ENCODE measurements around the gene THBS4.

GRCh38 chr5:80010754-80011392 lies 24.3 kb upstream of the THBS4 start:
- TF ChIP-seq POLR2AphosphoS5 (IDR thresholded peaks at IDR 0.05; ENCODE audit: borderline replicate concordance, low read depth, low read length) (no peak), EZH2 (IDR thresholded peaks at IDR 0.05) (no peak), FOXP2 (optimal IDR thresholded peaks at IDR 0.05; ENCODE audit: control extremely low read depth, extremely low read length, insufficient read depth) (no peak)
